GM19438 (cell line): ENCODE measurements around the gene CDKN2C.
"Not testable (repeated sequence)": the region's sequence is repeated elsewhere in the genome, so short reads cannot be mapped to it uniquely, and the experiment has no call there.

Source experiments
- ATAC-seq: cut with Tn5 transposase; IDR thresholded peaks from one replicate; pipeline ENCODE4 v1.9.1; 2021; ENCODE audit warnings: low read depth; ENCODE audit not compliant: unreplicated experiment

The CDKN2C gene

DNA sequence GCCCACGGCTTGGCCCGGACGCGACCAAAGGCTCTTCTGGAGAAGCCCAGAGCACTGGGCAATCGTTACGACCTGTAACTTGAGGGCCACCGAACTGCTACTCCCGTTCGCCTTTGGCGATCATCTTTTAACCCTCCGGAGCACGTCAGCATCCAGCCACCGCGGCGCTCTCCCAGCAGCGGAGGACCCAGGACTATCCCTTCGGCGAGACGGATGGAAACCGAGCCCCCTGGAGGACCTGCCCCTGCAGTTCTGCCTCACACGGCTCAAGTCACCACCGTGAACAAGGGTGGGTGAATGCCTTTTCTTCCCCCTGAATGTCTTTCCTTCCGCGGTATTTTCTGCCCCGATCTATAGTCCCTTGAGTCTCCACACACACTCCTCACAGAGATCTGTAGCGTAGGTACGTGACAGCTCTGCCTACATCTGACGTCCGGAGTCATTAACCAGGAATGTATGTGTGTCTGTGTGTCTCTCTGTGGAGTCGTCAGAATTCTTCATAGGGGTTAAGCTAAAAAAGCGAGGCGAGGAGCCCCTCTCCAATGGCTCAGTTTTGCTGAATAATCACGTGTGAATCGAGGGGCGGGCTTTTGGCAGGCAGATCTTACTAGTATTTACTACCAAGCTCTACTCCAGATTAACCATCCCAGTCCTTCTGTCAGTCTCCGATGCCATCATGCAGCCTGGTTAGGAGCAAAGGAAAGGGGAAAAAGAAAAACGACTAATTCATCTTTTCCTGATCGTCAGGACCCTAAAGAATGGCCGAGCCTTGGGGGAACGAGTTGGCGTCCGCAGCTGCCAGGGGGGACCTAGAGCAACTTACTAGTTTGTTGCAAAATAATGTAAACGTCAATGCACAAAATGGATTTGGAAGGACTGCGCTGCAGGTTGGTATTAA lies at the start of gene CDKN2C:
TSS of gene CDKN2C (plus strand) at position 635 of the 898 bp plus-strand sequence. CDS start at position 759, 124 bp downstream.
- ATAC-seq, result peak; percentile 27

DNA sequence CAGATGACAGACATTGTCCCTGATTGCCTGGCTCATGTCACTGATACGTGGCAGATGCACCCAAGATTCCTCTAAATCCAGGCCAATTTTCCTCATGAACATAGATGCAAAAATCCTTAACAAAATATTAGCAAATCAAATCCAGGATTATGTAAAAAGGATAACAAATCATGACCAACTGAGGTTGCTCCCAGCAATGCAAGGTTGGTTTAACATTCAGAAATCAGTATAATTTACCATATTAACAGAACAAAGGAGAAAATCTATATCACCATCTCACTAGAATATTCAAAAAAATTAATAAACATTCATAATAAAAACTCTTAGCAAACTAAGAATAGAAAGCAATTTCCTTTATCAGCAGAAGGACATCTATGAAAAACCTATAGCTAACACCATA lies 49.6 kb upstream of the CDKN2C start:
- ATAC-seq, result no peak

DNA sequence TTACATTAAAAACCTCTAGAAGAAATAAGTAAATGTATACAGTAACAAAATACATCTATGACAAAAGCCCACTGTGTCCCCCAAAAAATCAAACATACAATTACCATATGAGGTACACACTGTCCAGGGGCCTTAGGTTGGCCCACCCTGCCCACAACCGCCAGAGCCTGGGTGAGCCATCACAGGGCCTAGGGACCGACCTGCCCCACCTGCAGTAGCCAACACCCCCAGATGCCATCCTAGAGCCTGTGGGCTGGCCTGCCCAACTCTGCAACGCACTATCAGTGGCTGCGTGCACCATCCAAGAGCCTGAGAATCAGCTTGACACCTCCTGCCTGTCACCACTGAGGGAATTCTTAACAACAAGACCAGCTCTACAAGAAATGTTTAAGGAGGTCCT lies 49.0 kb upstream of the CDKN2C start:
- ATAC-seq, result no peak

DNA sequence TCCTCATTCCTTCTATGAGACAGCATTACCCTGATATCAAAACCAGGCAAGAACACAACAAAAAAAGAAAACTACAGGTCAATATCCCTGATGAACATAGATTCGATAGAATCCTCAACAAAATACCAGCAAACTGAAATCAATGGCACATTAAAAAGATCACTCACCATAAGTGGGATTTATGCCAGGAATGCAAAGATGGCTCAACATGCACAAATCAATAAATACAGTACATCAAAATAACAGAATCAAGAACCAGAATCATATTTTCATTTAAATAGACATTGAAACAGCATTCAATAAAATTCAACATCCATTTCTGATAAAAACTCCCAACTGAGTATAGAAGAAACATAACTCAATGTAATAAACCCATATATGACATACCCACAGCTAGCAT lies 46.5 kb upstream of the CDKN2C start:
- no peak for ATAC-seq

DNA sequence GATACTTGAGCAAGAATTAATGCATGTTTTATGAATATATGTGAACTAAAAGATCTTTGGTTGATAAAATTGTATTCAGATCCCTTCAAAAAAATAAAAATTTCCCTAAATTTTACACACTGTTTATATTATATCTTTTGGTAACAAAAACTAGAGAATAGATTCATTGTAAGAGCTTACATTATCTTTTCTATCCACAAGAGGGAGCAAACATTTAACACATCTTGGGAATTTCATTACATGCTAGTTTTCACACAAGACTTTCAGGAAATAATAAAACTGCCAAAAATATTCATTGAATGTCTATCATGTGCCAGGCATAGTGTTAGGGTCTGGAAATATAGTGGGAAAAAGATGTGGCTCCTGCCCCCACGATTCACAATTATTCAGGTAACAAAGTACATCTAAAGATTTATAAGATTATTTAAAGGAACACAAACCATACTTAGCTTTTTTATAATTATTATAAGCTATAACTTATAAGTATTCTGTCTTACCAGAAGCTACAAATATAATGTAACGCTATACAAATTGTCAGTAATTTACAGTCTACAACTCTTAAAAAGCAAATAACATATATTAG lies 40.6 kb upstream of the CDKN2C start:
- no peak for ATAC-seq

DNA sequence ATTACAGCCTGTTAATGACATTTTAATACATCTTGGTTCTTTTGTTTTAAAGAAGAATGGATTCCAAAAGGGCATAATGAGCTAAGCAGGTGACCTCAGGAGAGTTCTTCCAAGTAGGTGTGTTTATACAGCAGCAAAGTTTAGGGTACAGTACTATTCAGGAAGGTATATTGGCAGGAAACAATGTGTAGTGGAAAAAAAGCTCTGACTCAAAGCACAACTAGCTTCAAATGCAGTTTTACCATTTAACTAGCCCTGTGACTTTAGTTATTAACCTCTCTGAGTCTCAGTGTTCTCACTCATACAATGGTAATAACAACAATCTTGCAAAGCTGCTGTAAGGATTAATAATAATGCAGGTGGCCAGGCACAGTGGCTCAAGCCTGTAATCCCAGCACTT lies 39.9 kb upstream of the CDKN2C start:
- ATAC-seq, result peak; percentile 79

DNA sequence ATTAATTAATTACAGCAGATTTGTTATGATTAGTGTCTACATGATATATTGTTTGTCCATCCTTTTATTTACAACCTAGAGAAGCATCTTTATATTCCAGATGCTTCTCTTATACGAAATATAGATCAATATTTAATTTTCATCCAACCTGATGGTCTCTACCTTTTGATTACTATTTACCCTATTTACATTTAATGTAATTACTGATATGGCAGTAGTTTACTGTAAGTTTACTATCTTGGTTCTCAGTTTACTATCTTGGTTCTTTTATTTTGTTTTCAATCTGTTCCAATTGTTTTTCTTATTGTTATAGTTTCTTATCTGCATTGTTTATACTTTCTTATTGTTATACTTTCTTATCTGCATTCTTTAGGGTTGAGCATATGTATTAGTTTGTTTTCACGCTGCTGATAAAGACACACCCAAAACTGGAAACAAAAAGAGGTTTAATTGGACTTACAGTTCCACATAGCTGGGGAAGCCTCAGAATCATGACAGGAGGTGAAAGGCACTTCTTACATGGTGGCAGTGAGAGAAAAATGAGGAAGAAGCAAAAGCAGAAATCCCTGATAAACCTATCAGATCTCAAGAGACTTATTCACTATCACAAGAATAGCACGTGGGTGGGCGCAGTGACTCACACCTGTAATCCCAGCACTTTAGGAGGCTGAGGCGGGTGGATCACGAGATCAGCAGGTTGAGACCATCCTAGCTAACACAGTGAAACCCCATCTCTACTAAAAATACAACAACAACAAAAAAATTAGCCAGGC lies 38.9 kb upstream of the CDKN2C start:
- ATAC-seq, result no peak

DNA sequence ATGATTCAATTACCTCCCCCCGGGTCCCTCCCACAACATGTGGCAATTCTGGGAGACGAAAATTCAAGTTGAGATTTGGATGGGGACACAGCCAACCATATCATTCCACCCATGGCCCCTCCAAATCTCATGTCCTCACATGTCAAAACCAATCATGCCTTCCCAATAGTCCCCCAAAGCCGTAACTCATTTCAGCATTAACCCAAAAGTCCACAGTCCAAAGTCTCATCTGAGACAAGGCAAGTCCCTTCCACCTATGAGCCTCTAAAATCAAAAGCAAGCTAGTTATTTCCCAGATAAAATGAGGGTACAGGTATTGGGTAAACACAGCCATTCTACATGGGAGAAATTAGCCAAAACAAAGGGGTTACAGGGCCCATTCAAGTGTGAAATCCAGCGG lies 38.0 kb upstream of the CDKN2C start:
- not testable (repeated sequence) for ATAC-seq

DNA sequence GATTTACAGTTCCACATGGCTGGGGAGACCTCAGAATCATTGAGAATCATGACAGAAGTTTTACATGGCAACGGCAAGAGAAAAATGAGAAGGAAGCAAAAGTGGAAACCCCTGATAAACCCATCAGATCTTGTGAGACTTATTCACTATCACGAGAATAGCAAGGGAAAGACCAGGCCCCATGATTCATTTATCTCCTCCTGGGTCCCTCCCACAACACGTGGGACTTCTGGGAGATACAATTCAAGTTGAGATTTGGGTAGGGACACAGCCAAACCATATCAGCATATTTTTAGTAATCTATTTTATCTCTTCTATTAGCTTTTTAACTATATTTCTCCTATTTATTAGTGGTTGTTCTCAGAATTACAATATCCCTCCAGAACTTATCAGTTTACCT lies 36.3 kb upstream of the CDKN2C start:
- ATAC-seq, result not testable (repeated sequence)

DNA sequence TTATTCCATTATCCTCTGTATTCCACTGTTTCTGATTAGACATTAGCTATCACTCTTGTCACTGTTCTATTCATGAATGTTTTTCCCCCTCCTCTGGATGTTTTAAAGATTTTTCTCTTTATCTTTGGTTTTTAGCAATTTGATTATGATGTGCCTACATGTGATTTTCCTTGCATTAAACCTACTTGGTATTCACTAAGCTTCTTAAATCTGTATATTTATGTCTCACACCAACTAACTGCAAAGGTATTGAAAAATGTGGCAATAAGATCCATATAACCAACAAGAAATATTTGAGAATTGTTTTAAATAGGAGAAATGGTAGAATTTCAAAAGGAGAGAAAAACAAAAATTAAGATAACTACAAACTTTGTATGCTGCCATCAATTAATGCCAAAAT lies 35.2 kb upstream of the CDKN2C start:
- no peak for ATAC-seq

DNA sequence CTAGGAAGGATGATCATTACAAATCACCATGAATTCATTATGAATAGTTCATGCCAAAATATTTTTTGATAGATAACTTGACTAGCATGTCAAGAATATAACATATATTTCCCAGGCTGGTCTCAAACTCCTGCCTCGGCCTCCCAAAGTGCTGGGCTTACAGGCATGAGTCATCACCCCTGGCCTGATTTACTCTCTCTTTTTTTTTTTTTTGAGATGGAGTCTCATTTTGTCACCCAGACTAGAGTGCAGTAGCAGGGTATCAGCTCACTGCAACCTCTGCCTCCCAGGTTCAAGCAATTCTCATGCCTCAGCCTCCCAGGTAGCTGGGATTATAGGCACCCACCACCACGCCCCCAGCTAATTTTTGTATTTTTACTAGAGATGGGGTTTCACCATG lies 34.8 kb upstream of the CDKN2C start:
- ATAC-seq, result not testable (repeated sequence)

DNA sequence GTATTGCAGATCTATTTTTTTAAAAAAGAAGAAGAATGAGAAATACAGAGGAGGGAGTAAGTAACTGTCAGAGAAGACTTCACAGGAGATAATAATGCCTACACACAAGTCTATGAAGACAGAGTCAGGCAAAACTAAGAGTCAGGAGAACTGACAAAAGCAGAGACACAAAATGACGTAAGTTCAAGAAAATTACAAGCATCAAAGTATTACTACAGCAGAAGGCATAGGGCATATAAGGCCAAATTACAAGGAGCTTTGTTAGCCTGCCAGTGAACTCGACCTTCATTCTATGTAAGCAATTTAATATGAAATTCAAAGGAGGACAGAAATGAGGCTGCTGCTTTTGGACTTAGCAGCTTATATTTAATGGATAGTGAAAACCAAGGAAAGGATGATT lies 33.7 kb upstream of the CDKN2C start:
- ATAC-seq, result no peak

DNA sequence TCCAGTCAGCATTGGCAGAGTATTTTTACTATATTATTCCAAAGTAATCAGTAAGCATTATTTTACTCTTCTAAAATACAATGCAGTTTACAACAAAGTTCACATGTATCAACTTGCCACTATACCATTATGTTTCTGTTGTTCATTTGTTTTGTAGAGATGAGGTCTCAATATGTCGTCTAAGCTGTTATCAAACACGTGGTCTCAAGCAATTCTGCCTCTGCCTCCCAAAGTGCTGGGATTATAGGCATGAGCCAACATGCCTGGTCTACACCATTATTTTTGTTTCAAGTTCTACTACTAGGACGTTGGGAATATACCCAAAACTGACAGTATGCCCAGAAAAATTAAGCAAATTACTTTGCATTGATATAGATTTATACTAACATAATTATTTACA lies 29.8 kb upstream of the CDKN2C start:
- no peak for ATAC-seq

DNA sequence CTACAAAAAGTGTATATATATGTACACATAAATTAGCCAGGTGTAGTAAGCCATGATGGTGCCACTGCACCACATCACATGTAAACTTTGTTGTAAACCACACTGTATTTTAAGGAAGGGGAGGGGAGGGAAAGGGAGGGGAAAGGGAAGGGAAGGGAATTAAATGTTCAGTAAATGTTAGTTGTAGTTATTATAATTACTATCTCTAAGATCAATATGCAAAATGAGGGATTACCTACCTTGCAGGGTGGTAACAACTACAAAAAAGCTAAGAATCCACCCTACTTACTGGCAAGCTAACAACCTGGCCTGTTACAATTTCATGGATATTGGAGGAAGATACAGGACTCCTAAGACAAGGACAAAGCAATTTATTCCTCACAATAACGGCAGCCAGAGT lies 27.7 kb upstream of the CDKN2C start:
- no peak for ATAC-seq

DNA sequence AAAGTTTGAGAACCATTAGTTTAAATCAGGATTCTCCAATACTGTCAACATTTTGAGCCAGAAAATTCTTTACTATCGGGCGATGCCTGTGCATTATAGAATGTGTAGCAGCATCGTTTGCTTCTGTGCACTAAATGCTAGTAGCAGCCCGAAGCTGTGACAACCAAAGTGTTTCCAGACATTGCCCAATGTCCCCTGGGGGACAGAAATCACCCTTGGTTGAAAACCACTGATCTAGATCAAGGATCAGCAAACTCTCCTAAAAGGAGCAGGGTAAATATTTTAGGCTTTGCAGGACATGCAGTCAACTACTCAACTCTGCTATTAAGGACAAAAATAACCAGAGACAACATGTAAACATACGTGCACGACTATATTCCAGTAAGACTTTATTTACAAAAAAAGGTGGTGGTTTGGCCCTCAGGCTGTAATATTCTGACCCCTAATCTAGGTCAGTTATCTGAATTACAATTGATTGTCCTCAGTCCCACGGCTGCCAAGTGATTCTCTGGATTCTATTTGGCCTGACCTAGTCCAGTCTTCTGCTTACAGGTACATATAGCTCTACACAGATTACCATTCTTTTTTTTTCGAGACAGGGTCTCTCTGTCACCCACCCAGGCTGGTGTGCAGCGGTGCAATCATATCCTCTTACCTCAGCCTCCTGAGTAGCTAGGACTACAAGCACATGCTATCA lies 20.6 kb upstream of the CDKN2C start:
- ATAC-seq, result no peak

DNA sequence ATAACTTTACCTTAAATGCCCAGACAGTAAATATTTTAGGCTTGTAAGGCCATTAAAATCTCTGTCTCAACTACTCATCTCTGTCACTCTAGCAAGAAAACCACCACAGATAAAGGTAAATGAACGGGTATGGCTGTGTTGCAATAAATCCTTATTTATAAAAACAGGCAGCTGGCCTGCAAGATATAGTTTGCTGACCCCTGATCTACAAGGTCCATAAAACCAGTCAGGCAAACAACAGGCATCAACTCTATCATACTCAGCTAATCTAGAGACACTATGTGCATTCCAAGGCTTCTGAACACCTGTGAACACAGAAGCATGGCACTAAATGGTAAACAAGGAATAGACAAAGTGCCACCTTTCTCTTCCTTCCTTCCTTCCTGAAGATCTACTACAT lies 19.6 kb upstream of the CDKN2C start:
- ATAC-seq, result no peak

DNA sequence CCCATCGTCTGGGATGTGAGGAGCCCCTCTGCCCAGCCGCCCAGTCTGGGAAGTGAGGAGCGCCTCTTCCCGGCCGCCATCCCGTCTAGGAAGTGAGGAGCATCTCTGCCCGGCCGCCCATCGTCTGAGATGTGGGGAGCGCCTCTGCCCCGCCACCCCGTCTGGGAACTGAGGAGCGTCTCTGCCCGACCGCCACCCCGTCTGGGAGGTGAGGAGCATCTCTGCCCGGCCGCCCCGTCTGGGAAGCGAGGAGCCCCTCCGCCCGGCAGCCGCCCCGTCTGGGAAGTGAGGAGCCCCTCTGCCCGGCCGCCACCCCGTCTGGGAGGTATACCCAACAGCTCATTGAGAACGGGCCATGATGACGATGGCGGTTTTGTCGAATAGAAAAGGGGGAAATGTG lies 17.5 kb upstream of the CDKN2C start:
- ATAC-seq, result not testable (repeated sequence)

DNA sequence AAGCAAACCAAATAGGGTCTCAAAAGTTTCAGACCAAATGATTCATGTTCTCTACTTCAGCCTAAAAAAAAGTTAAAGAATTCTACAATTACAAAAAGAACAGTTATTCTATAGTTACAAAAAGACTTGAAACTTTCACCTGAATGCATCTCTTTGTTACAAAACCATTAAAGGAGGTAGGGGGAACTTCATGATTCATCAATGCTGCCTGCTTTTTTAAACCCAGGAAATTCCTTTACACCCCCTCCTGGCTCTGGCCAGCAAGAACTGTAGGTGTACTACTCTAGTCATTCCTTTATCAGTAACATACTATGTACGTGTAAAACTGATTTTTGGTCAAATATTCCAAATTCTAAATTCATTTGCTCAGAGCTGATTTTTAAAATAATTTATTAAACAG lies 14.9 kb upstream of the CDKN2C start:
- no peak for ATAC-seq

DNA sequence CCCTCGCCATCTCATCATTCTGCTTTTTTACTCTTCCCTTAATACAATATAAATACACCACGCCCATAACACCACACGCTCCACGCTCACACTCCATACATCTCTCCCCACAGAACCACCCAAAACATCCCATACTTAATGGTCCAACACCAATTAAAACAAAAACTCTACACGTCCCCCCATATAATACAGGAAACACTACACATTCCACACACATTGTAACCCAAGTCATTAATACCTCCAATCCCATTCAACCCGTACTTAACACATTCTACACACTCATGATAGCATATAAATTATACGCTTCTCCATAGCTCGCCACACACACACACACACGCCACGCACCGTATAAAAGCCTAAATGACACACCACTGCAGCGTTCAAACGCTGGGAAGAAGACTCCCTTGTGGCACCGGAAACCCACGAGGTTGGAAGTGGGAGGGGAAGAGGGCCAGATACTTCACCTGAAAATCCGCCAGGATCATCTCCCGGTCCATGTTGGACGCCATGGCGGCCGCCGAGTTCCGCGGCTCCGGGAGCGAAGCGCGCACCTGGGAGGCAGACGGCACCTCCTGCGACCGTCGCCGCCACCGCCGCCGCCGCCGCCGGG lies 10.6 kb upstream of the CDKN2C start:
- ATAC-seq, result peak; percentile 1
